MG63 (cell line): Measurements from ENCODE around the gene FBXO21. TPM values are rescaled to one million over a fixed set of nuclear protein-coding genes. Genes with fewer than 3 reads are reported as not detected.
"Not testable (repeated sequence)": the region's sequence is repeated elsewhere in the genome, so short reads cannot be mapped to it uniquely, and the experiment has no call there.

ENCODE experiments used
- DNase-seq: peaks from one replicate; pipeline ENCODE4 v3.0.0-alpha.2; 2020
- H3K27me3 ChIP-seq: fragments of 250-450 bp; sonication (Bioruptor Pico); 2 replicates; pipeline ENCODE4 v1.5.1; 2020; ENCODE audit warnings: mild to moderate bottlenecking, moderate library complexity
- H3K36me3 ChIP-seq: fragments of 250-450 bp; sonication (Bioruptor Pico); 2 replicates; pipeline ENCODE4 v1.5.1; 2020; ENCODE audit warnings: mild to moderate bottlenecking, moderate library complexity
- H3K4me3 ChIP-seq: fragments of 250-450 bp; sonication (Bioruptor Pico); 2 replicates; pipeline ENCODE4 v1.5.1; 2020; ENCODE audit warnings: mild to moderate bottlenecking, moderate library complexity
- H3K9me3 ChIP-seq: fragments of 250-450 bp; sonication (Bioruptor Pico); 2 replicates; pipeline ENCODE4 v1.5.1; 2020; ENCODE audit warnings: mild to moderate bottlenecking, moderate library complexity
- total RNA-seq: library from RNA; depleted of rRNA; stranded (reverse); fragments of >200 nt; shearing (Covaris generic); gene quantifications from 2 replicates; pipeline ENCODE4 v1.2.3, GENCODE V29; 2014; ENCODE audit warnings: low replicate concordance

Gene FBXO21
- total RNA-seq, 1 experiment from 2014 or later, result 10.4 TPM

GRCh38 chr12:117210266-117210918 lies 20.1 kb upstream of the FBXO21 start:
- H3K27me3 ChIP-seq, result peaks cover 2% of the 10 kb centered on the region; the same call in 1 of the 2 replicates
- no peak for DNase-seq
- H3K4me3 ChIP-seq, result no peak overlapping the region
- H3K36me3 ChIP-seq, result no peaks in the 10 kb centered on the region
- H3K9me3 ChIP-seq, result no peaks in the 10 kb centered on the region

- H3K27me3 ChIP-seq, result peaks cover 2% of the 10 kb centered on the region; the same call in 1 of the 2 replicates
- no peak overlapping the region for H3K4me3 ChIP-seq
- no peaks in the 10 kb centered on the region for H3K9me3 ChIP-seq
- H3K36me3 ChIP-seq, result no peaks in the 10 kb centered on the region
- DNase-seq, result no peak
Measured at GRCh38 chr12:117209626-117210025, 19.4 kb upstream of the FBXO21 start.

DNA sequence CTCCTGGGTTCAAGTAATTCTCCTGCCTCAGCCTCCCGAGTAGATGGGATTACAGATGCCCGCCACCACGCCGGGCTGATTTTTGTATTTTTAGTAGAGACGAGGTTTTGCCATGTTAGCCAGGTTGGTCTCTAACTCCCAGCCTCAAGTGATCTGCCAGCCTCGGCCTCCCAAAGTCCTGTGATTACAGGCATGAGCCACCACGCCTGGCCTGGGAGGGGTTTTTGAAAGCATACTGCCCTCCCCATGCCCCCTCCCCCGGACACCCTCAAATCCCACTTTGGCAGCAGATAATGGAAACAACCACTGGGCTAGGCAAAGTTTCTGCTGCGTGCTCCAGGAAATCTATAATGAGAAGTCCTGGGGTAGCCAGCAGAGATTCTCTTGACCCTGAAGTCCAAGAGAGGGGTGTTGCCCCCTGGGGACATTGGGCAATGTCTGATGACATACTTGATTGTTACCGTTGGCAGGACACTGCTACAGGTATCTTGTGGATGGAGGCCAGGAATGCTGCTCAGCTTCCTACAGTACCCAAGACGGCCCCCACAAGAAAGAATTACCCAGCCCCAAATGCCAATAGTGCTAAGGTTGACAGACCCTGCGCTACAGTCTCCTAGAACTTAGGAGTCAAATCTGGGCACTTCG lies 18.7 kb upstream of the FBXO21 start:
- no peak overlapping the region for H3K4me3 ChIP-seq
- H3K36me3 ChIP-seq, result no peaks in the 10 kb centered on the region
- peaks cover 2% of the 10 kb centered on the region; the same call in 1 of the 2 replicates for H3K27me3 ChIP-seq
- DNase-seq, result no peak
- no peaks in the 10 kb centered on the region for H3K9me3 ChIP-seq

GRCh38 chr12:117208206-117208605 lies 17.9 kb upstream of the FBXO21 start:
- no peak for DNase-seq
- Histone ChIP-seq H3K9me3 (no peaks in the 10 kb centered on the region), H3K4me3 (no peak overlapping the region), H3K27me3 (peaks cover 2% of the 10 kb centered on the region; the same call in 1 of the 2 replicates), H3K36me3 (no peaks in the 10 kb centered on the region)

DNA sequence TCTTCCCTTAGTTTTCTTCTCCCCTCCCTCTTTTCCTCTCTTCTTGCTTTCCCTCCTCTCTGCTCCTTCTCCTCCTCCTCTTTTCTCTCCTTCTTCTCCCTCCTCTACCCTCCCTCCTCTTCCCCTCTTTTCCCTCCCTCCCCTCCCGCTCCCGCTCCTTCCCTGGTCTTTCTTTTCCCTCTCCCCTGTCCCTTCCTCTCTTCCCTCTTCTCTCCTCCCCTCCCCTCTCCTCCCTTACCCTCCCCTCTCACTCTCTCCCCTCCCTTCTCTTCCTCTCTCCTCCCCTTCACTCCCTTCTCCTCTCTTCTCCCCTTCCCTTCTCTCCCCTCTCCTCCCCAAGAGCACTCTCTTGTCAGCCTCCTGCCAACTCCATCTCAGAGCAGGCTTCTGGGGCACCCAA lies 17.4 kb upstream of the FBXO21 start:
- Histone ChIP-seq H3K27me3 (no peaks in the 10 kb centered on the region), H3K4me3 (no peak overlapping the region), H3K36me3 (no peaks in the 10 kb centered on the region), H3K9me3 (no peaks in the 10 kb centered on the region)
- no peak for DNase-seq

GRCh38 chr12:117202556-117202955 lies 12.3 kb upstream of the FBXO21 start:
- Histone ChIP-seq H3K9me3 (0 out of 2 replicates have a peak, but pooled peaks cover 2% of the 10 kb centered on the region), H3K4me3 (no peak overlapping the region), H3K36me3 (no peaks in the 10 kb centered on the region), H3K27me3 (no peaks in the 10 kb centered on the region)
- DNase-seq, result no peak

DNA sequence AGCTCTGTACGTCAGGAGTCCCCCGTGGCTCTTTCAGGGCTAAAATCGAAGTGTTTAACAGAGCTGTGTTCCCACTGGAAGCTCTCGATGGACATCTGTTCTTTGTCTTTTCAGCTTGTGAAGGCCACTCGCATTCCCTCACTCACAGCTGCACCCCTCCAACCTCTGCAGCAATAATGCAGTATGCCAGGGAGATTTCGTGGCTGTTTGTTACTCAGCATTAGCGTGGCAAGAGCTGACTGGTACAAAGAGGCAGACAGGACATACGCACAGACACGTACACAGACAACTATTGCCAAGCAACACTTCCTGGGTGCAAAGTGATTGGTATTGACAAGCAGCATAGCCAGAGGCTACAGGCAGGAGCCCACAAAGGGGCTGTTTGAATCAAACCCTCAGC lies 11.8 kb upstream of the FBXO21 start:
- Histone ChIP-seq H3K9me3 (0 out of 2 replicates have a peak, but pooled peaks cover 2% of the 10 kb centered on the region), H3K4me3 (no peak overlapping the region)
- DNase-seq, result no peak

GRCh38 chr12:117199956-117200744 lies 9.9 kb upstream of the FBXO21 start:
- not testable (repeated sequence) for H3K36me3 ChIP-seq, DNase-seq, H3K9me3 ChIP-seq, H3K27me3 ChIP-seq, H3K4me3 ChIP-seq

More for the DNA sequence above, 11.8 kb upstream of the FBXO21 start:
- Histone ChIP-seq H3K36me3 (no peaks in the 10 kb centered on the region), H3K27me3 (no peaks in the 10 kb centered on the region)

GRCh38 chr12:117196334-117196733 lies 6.1 kb upstream of the FBXO21 start:
- not testable (repeated sequence) for DNase-seq, H3K9me3 ChIP-seq, H3K27me3 ChIP-seq, H3K4me3 ChIP-seq, H3K36me3 ChIP-seq

DNA sequence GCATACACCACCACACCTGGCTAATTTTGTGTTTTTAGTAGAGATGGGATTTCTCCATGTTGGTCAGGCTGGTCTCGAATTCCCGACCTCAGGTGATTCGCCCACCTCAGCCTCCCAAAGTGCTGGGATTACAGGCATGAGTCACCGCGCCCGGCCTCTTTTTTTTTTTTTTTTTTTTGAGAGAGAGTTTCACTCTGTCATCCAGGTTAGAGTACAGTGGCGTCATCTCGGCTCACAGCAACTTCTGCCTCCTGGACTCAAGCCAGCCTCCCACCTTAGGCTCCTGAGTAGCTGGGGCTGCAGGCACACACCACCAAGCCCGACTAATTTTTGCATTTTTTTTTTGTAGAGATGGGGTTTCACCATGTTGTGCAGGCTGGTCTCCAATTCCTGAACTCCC lies 4.8 kb upstream of the FBXO21 start:
- DNase-seq, H3K4me3 ChIP-seq, H3K36me3 ChIP-seq, H3K9me3 ChIP-seq, H3K27me3 ChIP-seq: not testable (repeated sequence)

DNA sequence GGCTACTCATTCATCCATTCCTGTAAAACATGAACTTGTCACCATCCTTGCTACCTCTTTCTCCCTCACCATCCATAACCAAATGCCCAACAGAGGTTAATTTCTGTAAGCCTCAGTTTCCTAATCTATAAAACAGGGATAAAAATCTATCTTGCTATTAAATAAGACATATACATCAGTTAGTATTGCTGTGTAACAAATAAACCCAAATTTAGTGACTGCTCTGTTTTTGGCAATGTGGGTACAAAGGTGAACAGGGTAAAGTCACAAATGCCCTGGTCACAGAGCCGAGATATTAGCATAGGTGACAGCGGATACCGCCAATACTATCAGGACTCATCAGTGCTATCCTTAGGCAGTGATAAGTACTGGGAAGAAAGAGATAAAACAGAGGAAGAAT lies 3.6 kb upstream of the FBXO21 start:
- DNase-seq, result no peak
- Histone ChIP-seq H3K36me3 (no peaks in the 10 kb centered on the region), H3K27me3 (no peaks in the 10 kb centered on the region), H3K9me3 (no peaks in the 10 kb centered on the region), H3K4me3 (no peak overlapping the region)

GRCh38 chr12:117192581-117192980 lies 2.3 kb upstream of the FBXO21 start:
- not testable (repeated sequence) for H3K27me3 ChIP-seq, H3K36me3 ChIP-seq, H3K4me3 ChIP-seq, DNase-seq, H3K9me3 ChIP-seq

GRCh38 chr12:117192057-117192456 lies 1.8 kb upstream of the FBXO21 start:
- Histone ChIP-seq H3K36me3 (no peaks in the 10 kb centered on the region), H3K4me3 (no peak overlapping the region), H3K9me3 (no peaks in the 10 kb centered on the region), H3K27me3 (no peaks in the 10 kb centered on the region)
- no peak for DNase-seq

- peak overlapping the region; percentile 67 for H3K4me3 ChIP-seq
- no peaks in the 10 kb centered on the region for H3K27me3 ChIP-seq
- H3K9me3 ChIP-seq, result no peaks in the 10 kb centered on the region
- peak; percentile 54 for DNase-seq
- peaks cover 14% of the 10 kb centered on the region for H3K36me3 ChIP-seq
Measured at GRCh38 chr12:117189725-117190209, 503 bp downstream of the FBXO21 start.

- Histone ChIP-seq H3K36me3 (peaks cover 16% of the 10 kb centered on the region), H3K27me3 (no peaks in the 10 kb centered on the region), H3K4me3 (peak overlapping the region; percentile 67), H3K9me3 (no peaks in the 10 kb centered on the region)
- no peak for DNase-seq
Measured at GRCh38 chr12:117188961-117189724, 1.1 kb downstream of the FBXO21 start.

DNA sequence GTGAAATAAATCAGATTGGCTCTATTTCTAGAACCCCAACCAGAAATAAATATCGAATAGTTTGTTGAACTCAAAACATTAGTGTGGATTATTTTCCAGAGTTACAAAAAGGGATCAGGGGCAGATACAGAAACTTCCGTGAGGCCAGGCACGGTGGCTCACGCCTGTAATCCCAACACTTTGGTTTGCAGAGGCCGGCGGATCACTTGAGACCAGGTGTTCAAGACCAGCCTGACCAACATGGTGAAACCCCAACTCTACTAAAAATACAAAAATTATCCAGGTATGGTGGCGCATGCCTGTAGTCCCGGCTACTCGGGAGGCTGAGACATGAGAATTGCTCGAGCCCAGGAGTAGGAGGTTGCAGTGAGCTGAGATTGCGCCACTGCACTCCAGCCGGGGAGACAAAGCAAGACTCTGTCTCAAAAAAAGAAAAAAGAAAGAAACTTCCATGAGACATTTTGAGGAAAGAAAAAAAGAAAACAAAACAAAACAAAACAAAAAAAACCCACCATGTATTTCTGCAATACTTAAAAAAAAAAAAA lies 2.1 kb downstream of the FBXO21 start:
- H3K36me3 ChIP-seq, result peaks cover 23% of the 10 kb centered on the region
- no peaks in the 10 kb centered on the region for H3K27me3 ChIP-seq
- no peak overlapping the region for H3K4me3 ChIP-seq
- no peaks in the 10 kb centered on the region for H3K9me3 ChIP-seq
- DNase-seq, result no peak
